HG03439 (cell line): ENCODE measurements around the gene GIT1.
A peak's percentile ranks its signal among the peaks of the same experiment; 100 is the strongest.

Experiments used
- ATAC-seq: cut with Tn5 transposase; IDR thresholded peaks from one replicate; pipeline ENCODE4 v1.9.1; 2021; ENCODE audit warnings: mild to moderate bottlenecking, moderate library complexity; ENCODE audit not compliant: unreplicated experiment

Gene GIT1

DNA sequence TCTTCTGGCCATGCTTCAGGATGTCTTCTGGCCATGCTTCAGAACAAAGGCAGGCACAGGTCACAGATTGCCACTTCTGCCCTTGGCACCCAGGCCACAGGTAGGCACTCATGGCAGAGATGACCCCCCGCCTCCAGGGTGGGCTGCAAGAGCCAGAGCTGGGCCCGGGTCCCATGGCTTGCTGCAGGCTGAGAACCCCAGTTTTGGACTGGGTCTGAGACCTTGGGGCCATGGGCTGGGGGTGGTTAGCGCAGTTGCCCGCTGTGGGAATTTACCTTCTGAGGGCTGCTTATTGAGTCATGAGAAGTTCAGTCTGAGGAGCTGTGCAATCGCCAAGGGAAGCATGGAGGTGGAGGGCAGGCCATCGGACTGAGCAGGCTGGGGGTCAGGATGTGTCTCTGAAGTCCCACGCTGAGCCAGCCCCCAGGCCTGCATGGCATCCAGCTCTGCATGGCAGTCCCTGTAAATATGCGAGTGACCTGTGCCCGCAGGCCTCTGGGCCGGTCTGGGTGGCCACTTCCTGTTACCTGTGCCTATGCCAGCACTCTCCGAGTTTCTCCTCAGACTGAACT, 5.2 kb upstream of the GIT1 start:
- no peak for ATAC-seq

- no peak for ATAC-seq
Measured at GRCh38 chr17:29593591-29594518, 4.4 kb upstream of the GIT1 start.

- ATAC-seq: no peak
Measured at GRCh38 chr17:29592850-29593551, 3.6 kb upstream of the GIT1 start, which contains the start of gene ANKRD13B. Gene ANKRD13B, plus strand, starts transcription at chr17:29593132. Its CDS starts 490 bp downstream, at chr17:29593622.

DNA sequence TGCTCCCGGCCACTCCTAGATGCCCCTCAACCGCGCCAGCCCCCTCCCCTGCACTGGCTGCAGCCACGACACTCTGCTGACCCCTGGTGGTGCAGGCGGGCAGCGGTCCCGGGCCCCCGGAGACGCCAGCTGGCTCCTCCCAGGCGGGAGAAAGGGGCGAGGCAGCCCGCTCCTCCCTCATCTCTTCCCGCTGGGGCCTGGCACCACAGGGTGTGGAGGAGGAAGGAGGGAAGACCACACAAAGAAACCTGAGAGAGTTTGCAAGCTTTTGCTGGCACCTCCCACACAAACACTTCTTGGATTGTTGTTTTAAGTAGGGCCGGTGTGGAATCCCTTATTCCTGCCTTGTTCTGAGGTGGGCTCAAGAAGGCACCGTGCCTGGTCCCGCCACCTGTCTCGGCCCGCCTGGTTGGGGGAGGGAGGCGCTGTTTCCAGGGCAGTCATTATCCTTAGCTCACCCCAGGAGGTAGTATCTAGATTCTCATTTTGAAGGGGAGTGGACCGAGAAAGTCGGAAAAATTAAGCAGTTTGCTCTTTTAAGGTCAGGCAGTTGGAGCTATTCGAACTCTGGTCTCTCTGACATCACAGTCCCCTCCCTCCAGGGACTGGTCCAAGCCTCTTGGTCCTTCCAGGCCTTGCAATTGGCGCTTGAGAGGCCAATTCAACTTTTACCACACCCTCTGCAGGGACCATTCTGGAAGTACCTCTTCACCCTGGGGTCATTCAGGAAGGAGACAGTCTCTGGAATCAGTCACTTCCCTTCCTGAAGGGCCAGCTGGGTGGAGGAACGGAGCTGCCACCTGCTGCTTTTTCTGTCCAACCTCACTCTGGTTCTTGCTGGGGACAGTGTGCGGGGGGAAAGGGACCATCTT, 2.5 kb upstream of the GIT1 start:
- no peak for ATAC-seq

GRCh38 chr17:29591146-29591736, 1.8 kb upstream of the GIT1 start:
- ATAC-seq: no peak

DNA sequence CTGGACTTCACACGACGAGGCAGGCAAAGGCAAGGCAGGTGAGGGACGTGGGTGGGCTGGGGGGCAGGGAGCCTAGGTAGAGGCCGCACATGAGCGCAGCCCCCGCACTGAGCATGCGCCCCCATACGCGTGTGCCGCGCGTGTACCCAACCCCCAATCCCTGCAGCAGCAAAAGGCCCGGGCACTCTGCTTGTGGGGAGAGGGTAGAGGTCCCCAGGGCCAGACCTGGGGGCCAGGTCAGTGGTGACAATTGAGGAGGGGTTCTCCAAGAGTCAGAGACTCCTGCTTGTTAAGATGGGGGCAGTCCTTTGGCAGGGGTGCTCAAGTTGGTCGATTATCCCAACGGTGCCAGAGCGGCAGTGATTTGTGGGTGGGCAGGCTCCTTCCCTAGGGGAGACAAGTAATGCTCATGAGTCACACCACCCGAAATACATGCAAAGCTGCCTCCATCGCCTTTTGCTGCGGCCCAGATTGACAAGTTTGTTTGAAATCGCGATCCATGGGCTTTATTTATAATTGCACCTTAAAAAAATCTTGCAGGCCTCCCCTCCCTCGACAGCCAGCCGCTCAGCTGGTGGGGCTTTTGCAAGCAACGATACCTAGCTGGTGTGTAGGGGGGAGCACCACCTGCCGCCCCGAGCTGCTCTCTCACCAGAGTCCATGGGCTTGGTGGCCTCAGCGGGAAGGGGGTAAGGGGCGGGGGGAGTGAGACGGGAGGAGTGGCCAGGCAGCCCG, 1.1 kb upstream of the GIT1 start:
- ATAC-seq: no peak

DNA sequence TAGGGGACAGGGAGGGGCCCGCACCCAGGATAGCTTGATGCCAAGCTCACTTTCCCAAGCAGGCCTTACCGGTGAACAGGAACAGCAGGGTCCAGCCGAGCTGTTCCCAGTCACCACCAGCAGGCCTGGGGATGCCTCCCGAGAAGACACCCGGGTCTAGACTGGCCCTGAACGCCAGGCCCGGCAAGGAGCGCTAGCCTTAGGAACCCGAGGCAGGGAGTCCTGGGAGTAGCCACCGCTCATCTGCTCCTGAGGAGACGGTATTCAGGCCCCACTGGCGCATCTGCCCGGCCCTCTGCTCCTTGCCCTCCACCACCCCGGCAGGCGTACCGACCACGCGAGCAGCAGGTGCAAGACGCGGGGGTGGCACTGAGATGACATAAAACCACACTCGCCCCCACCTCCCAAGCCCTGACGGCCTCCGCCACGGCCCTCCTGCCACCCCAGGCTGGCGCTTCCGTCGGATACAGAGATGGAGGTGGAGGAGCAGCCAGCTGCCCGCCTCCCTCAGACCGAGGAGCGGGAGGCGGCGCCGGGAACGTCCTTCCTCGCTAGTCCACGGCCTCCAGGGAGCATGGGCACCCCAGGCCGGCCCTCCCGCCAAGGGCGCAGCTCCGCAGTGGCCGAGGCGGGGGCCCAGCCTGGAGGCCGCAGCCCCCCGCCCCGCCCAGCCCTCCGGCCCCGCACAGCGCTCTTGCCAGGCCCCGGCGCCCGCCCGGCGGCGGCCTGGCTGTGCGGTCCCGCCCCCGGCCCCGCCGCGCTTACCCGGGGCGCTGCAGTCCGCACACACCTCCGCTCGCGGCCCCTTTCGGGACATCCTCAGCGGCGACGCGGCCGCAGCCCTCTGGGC, 661 bp downstream of the GIT1 start:
- peak; percentile 12 for ATAC-seq

DNA sequence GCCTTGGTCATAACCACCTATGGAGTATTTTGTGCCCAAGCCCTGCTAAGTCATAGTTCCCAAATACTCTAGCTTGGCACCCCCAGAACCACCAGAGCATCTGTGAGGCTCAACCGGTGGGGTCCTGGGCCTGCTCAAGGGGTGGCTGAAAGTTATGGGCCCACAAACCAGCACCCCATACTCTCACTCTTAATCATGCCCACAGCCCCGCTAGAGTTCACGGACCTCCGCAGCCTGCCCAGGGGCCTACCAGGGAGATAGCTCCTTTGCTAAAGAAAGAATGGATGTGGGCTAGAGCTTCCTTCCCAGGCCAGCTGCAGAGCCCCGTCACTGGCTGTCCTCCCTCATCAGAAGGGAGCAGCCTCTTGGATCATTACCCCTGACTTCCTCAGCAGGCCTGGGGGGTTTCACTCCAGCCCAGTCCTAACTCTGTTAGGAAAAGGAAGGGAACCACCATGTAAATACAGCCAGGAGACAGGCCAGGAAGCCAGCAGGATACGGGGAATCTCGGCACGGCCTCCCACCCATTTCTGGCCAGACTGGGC, 1.4 kb downstream of the GIT1 start:
- ATAC-seq: no peak

GRCh38 chr17:29587591-29587990, 1.9 kb downstream of the GIT1 start:
- ATAC-seq: no peak

GRCh38 chr17:29586676-29587469, 2.6 kb downstream of the GIT1 start:
- no peak for ATAC-seq

DNA sequence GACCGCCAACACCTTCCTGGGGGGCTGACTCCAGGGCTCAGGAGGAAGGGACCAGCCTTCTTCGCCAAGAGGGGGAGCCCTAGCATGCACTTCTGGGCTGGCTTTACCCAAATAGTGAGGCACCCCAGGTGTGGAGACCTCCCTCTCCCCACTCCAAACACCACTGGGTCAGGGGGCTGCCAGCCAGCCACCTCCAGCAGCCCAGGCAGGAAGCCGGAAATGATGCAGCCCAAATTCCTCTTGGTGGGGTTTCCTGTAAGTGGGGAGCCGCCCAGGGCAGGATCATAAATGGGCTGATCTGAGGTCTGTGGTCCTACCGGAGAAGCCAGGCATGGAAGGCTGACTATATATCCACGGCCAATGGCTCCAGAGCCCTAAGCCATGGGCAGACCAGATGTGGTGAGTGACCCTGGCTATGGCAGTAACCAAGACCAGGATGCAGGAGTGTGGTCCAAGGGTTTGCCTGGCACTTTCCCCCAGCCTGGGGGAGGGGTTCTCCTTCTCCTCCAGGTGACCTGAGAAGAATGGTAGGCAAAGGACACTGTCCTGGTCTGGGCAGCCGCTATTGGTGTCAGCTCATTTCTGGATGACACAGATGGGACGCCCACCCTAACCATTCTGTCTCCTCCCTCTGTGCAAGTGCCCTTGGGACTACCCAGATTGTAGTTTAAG, 4.2 kb downstream of the GIT1 start:
- no peak for ATAC-seq

DNA sequence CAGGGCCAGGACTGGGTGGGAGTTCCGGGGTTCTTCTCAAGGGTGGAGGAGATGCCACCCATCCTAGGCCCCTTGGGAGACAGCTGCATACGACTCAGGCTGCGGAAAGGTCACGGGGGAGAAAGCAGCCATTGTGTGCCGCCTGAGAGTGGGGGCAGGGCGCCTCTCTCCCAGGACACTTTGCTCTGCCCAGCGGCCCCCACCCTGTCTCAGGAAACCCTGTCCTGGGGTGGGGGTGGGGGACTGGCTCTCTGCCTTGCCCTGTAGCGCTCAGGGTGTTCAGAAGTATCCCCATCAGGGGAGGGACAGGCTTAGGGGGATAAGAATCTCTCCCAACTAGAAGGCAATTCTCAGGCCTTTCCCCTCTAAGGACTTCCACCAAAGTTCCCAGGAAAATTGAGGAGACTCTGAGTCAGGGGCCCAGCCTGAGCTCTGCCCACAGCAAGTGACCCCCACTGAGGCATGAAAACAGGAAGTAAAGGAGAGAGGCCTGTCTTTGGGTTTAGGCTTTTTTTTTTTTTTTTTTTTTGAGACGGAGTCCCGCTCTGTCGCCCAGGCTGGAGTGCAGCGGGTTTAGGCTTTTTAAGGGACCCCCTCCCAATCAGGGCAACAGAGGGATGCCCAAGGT, 4.9 kb downstream of the GIT1 start:
- no peak for ATAC-seq

DNA sequence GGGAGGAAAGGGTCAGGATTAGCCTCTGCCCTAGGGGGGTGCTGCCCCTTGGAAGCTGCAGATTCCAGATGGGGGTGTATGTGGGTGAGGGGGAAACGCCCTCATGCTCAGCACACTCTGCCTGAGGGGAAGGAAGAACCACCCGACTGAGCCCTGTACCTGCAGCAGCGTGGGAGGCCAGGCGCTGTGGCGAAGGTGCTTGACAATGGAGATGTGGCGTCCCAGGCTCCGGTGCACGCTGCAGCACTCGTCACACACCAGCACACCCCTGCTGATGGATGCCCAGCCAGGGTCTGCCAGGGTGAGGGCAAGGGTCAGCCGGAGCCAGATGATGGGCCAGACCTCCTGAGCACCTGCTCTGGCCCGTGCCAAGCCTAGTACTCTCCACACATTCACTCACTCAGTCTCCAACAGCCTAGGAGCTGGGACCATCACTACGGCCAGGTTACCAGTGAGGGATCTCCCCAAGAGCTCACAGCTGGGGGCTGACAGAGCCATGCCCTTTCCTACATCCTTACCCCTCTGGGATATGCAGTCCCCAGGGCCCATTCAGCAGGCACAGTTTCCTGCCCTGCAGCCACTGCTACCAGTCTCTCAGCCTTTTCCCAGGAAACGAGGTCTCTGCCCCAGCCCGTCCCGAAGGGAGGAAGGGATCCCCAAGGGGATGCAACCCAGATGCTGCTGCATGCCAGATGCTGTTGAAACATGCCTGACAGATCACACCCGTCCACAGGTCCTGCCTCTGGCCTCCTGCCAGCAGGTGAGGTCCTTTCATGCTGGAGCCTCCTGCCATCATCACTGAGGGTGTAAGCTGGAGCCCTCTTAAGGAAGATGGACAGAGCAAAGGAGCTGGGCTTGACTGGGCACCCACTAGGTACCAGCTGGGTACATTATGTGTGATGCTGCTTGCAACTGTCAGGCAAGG, 5.9 kb downstream of the GIT1 start:
- no peak for ATAC-seq

GRCh38 chr17:29582772-29583171, 6.7 kb downstream of the GIT1 start:
- ATAC-seq: no peak

- ATAC-seq: no peak
Measured at GRCh38 chr17:29582254-29582765, 7.1 kb downstream of the GIT1 start.
